ENCODE results near the gene DMD.

Gene DMD

GRCh38 chrX:31266203-31267076 lies 1944.9 kb downstream of the DMD start:
- TF ChIP-seq CTCF (IDR thresholded peaks at IDR 0.05; ENCODE audit: low read depth, low read length): no peak
- peak; percentile 32 to 36 for DNase-seq (ENCODE audit: low read depth in 2 of 2)
- H3K4me3 ChIP-seq (replicated peaks in 1 of 2; ENCODE audit: low read depth in 2 of 2, low read length in 2 of 2): peak overlapping the region; percentile 61 to 72

- TF ChIP-seq CTCF (IDR thresholded peaks at IDR 0.05; ENCODE audit: low read depth, low read length): no peak
- DNase-seq (ENCODE audit: low read depth in 2 of 2): no peak
- H3K4me3 ChIP-seq (replicated peaks in 1 of 2; ENCODE audit: low read depth in 2 of 2, low read length in 2 of 2): peak overlapping the region; percentile 21 to 26
Observed at GRCh38 chrX:31265383-31265782, 1946.0 kb downstream of the DMD start.

GRCh38 chrX:31260351-31260750 lies 1951.0 kb downstream of the DMD start:
- H3K4me3 ChIP-seq (replicated peaks in 1 of 2; ENCODE audit: low read depth in 2 of 2, low read length in 2 of 2): no peak overlapping the region
- TF ChIP-seq CTCF (IDR thresholded peaks at IDR 0.05; ENCODE audit: low read depth, low read length): no peak
- DNase-seq (ENCODE audit: low read depth in 2 of 2): peak; percentile 37 to 39

- no peak for DNase-seq (ENCODE audit: low read depth in 2 of 2)
- TF ChIP-seq CTCF (IDR thresholded peaks at IDR 0.05; ENCODE audit: low read depth, low read length): no peak
- no peak overlapping the region for H3K4me3 ChIP-seq (replicated peaks in 1 of 2; ENCODE audit: low read depth in 2 of 2, low read length in 2 of 2)
Observed at GRCh38 chrX:31258166-31258565, 1953.2 kb downstream of the DMD start.

GRCh38 chrX:31255310-31256033 lies 1955.9 kb downstream of the DMD start:
- H3K4me3 ChIP-seq (replicated peaks in 1 of 2; ENCODE audit: low read depth in 2 of 2, low read length in 2 of 2): no peak overlapping the region
- no peak for DNase-seq (ENCODE audit: low read depth in 2 of 2)
- TF ChIP-seq CTCF (IDR thresholded peaks at IDR 0.05; ENCODE audit: low read depth, low read length): no peak

- TF ChIP-seq CTCF (IDR thresholded peaks at IDR 0.05; ENCODE audit: low read depth, low read length): no peak
- DNase-seq (ENCODE audit: low read depth in 2 of 2): no peak
- H3K4me3 ChIP-seq (replicated peaks in 1 of 2; ENCODE audit: low read depth in 2 of 2, low read length in 2 of 2): no peak overlapping the region
Observed at GRCh38 chrX:31252133-31252532, 1959.2 kb downstream of the DMD start.
